SK-N-SH (cell line): ENCODE data around the gene SCARB1.

Experiments used
- RXRA ChIP-seq: IDR thresholded peaks from 2 replicates; pipeline ENCODE4 v1.4.0; 2012; ENCODE audit warnings: low read depth, mild to moderate bottlenecking, borderline replicate concordance
- TCF12 ChIP-seq: IDR thresholded peaks from 2 replicates; pipeline ENCODE4 v1.4.0; 2012
- TF ChIP-seq, protein P1 (sequence below): fragments of 200-600 bp; sonication (generic); IDR thresholded peaks from 2 replicates; pipeline ENCODE4 v1.6.1; 2017; ENCODE audit warnings: antibody characterized with exemption, mild to moderate bottlenecking, moderate library complexity

GRCh38 chr12:124809391-124809790 is 54.3 kb downstream of the SCARB1 start:
- TF ChIP-seq, protein P1, sequence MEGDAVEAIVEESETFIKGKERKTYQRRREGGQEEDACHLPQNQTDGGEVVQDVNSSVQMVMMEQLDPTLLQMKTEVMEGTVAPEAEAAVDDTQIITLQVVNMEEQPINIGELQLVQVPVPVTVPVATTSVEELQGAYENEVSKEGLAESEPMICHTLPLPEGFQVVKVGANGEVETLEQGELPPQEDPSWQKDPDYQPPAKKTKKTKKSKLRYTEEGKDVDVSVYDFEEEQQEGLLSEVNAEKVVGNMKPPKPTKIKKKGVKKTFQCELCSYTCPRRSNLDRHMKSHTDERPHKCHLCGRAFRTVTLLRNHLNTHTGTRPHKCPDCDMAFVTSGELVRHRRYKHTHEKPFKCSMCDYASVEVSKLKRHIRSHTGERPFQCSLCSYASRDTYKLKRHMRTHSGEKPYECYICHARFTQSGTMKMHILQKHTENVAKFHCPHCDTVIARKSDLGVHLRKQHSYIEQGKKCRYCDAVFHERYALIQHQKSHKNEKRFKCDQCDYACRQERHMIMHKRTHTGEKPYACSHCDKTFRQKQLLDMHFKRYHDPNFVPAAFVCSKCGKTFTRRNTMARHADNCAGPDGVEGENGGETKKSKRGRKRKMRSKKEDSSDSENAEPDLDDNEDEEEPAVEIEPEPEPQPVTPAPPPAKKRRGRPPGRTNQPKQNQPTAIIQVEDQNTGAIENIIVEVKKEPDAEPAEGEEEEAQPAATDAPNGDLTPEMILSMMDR, result no peak
- TF ChIP-seq TCF12, result no peak
- no peak for TF ChIP-seq RXRA
